K562 (cell line): ENCODE data around the gene ARSA. TPM values are rescaled to one million over a fixed set of nuclear protein-coding genes. Genes with fewer than 3 reads are reported as not detected.

Source experiments
- ATAC-seq: fragments of 200-7000 bp; cut with Tn5 transposase; 3 replicates; pipeline ENCODE4 v1.9.1; 2020; ENCODE audit warnings: moderate library complexity
- BruUV-seq: library from RNA; stranded (reverse); fragments of 400-500 nt; replicated peaks from 2 replicates; lab custom pipeline; 2021; lab: Mats Ljungman, UMichigan
- CTCF ChIA-PET: fragments of 300-600 bp; formaldehyde crosslinking; extraction: SDS; loops from one replicate; lab custom pipeline; 2021; ENCODE audit warnings: low intra/inter-chr PET ratio; lab: Yijun Ruan, JAX
- POLR2A ChIA-PET: fragments of 300-600, 350-650 bp; sonication (Branson Sonifier 250); formaldehyde crosslinking; extraction: SDS; loops from one replicate; lab custom pipeline; 2021; ENCODE audit warnings: antibody characterized with exemption, inconsistent platforms; lab: Yijun Ruan, JAX
- DNase-seq, 4 experiments: peaks; one replicate each; pipeline versions ENCODE4 v3.0.0 to v3.0.0-alpha.2; 2011 to 2018; ENCODE audit warnings: low spot score in 3 of 4, mixed read lengths in 3 of 4; ENCODE audit errors: extremely low read depth in 1 of 4
- FAIRE-seq: peaks from 2 replicates; lab custom pipeline; 2011; peaks lifted over from hg19 to GRCh38; lab: Jason Lieb, UNC
- H2AFZ ChIP-seq: 2 replicates; pipeline ENCODE4 v1.6.0; 2011; ENCODE audit warnings: low read depth, low read length, control low read depth, inconsistent platforms
- H3K27ac ChIP-seq: fragments of 200-600 bp; 3 replicates; pipeline ENCODE4 v1.8.0; 2011; ENCODE audit warnings: low read depth, mild to moderate bottlenecking, control low read depth, inconsistent platforms, low read length, moderate library complexity, mixed read lengths; ENCODE audit errors: extremely low read depth
- H3K27me3 ChIP-seq, 2 experiments: fragments of 300-600 bp in 1 of 2; 2 replicates in 1 of 2; 3 replicates in 1 of 2; pipeline versions ENCODE4 v1.6.0 to v1.8.0; 2011; ENCODE audit warnings: inconsistent platforms in 2 of 2, low read length in 2 of 2, mild to moderate bottlenecking in 1 of 2, mixed read lengths in 1 of 2, moderate library complexity in 1 of 2; ENCODE audit not compliant: control insufficient read depth in 2 of 2, insufficient read depth in 2 of 2
- H3K36me3 ChIP-seq: fragments of 300-600 bp; 3 replicates; pipeline ENCODE4 v1.8.0; 2011; ENCODE audit warnings: mild to moderate bottlenecking, low read length, inconsistent platforms; ENCODE audit not compliant: control insufficient read depth, insufficient read depth
- H3K4me1 ChIP-seq, 2 experiments: fragments of 200-600 bp in 1 of 2; replicated peaks in 1 of 2; 2 replicates in 1 of 2; 3 replicates in 1 of 2; pipeline versions ENCODE4 v1.5.1 to v1.8.0; 2011; ENCODE audit warnings: inconsistent platforms in 2 of 2, low read length in 2 of 2, mild to moderate bottlenecking in 1 of 2, mixed read lengths in 1 of 2, moderate library complexity in 1 of 2; ENCODE audit not compliant: control insufficient read depth in 2 of 2, insufficient read depth in 2 of 2
- H3K4me2 ChIP-seq: 2 replicates; pipeline ENCODE4 v1.6.1; 2011; ENCODE audit warnings: low read length, control low read depth, inconsistent platforms, mixed read lengths; ENCODE audit not compliant: insufficient read depth
- H3K4me3 ChIP-seq: fragments of 200-600 bp; sonication (generic), shearing (Covaris generic); 2 replicates; pipeline ENCODE4 v1.5.1; 2016; ENCODE audit warnings: control low read depth, inconsistent platforms
- H3K79me2 ChIP-seq: fragments of 200-600 bp; 3 replicates; pipeline ENCODE4 v1.8.0; 2011; ENCODE audit warnings: low read length, inconsistent platforms; ENCODE audit not compliant: control insufficient read depth, insufficient read depth
- H3K9ac ChIP-seq, 2 experiments: 2 replicates each; pipeline versions ENCODE4 v1.6.0 to v1.6.1; 2011; ENCODE audit warnings: low read depth in 2 of 2, low read length in 2 of 2, control low read depth in 1 of 2, inconsistent platforms in 1 of 2, mild to moderate bottlenecking in 1 of 2, mixed read lengths in 1 of 2; ENCODE audit not compliant: insufficient read depth in 1 of 2
- H3K9me1 ChIP-seq: one replicate; pipeline ENCODE4 v1.6.0; 2011; ENCODE audit warnings: inconsistent platforms, mild to moderate bottlenecking, low read length, moderate library complexity; ENCODE audit not compliant: control insufficient read depth, insufficient read depth
- H3K9me3 ChIP-seq: replicated peaks from 2 replicates; pipeline ENCODE4 v1.5.1; 2011; ENCODE audit warnings: low read depth, low read length, inconsistent platforms; ENCODE audit not compliant: control insufficient read depth, insufficient read depth
- H4K20me1 ChIP-seq: replicated peaks from 2 replicates; pipeline ENCODE4 v1.6.1; 2011; ENCODE audit warnings: low read length, inconsistent platforms, mixed read lengths; ENCODE audit not compliant: control insufficient read depth, insufficient read depth
- ARHGAP35 ChIP-seq: fragments of 450-650 bp; IDR thresholded peaks from 2 replicates; pipeline ENCODE4 v1.6.1; 2018; ENCODE audit not compliant: partially characterized antibody
- BCOR ChIP-seq: fragments of 450-650 bp; IDR thresholded peaks from 2 replicates; pipeline ENCODE4 v1.6.1; 2016
- CHCHD3 ChIP-seq: fragments of 250-450 bp; sonication (Bioruptor Pico); IDR thresholded peaks from 2 replicates; pipeline ENCODE4 v2.1.2; 2022; ENCODE audit warnings: mild to moderate bottlenecking
- CUX1 ChIP-seq: fragments of 200-800 bp; sonication (Bioruptor generic); IDR thresholded peaks from 2 replicates; pipeline ENCODE4 v1.6.1; 2016; ENCODE audit warnings: missing genetic modification characterization, missing compliant biosample characterization
- DNMT1 ChIP-seq: fragments of 450-650 bp; IDR thresholded peaks from 2 replicates; pipeline ENCODE4 v1.6.1; 2016; ENCODE audit warnings: antibody characterized with exemption, mild to moderate bottlenecking
- ETV5 ChIP-seq: sonication (generic); formaldehyde crosslinking; IDR thresholded peaks from 2 replicates; pipeline ENCODE4 v1.4.0; 2020; ENCODE audit warnings: low read depth, mild to moderate bottlenecking, missing genetic modification reagents
- FOSL1 ChIP-seq: fragments of 200-800 bp; sonication (Bioruptor generic); conservative IDR thresholded peaks from 2 replicates; pipeline ENCODE4 v1.6.1; 2016; ENCODE audit warnings: missing genetic modification characterization, missing compliant biosample characterization
- HES1 ChIP-seq: fragments of 450-650 bp; IDR thresholded peaks from 2 replicates; pipeline ENCODE4 v1.6.1; 2016; ENCODE audit warnings: low read depth, mild to moderate bottlenecking, moderate library complexity
- NCOA4 ChIP-seq: fragments of 450-650 bp; IDR thresholded peaks from 2 replicates; pipeline ENCODE4 v1.6.1; 2018; ENCODE audit warnings: mild to moderate bottlenecking; ENCODE audit not compliant: partially characterized antibody
- NCOA6 ChIP-seq: fragments of 450-650 bp; IDR thresholded peaks from 2 replicates; pipeline ENCODE4 v1.6.1; 2017; ENCODE audit warnings: mild to moderate bottlenecking
- RAD51 ChIP-seq: fragments of 450-650 bp; IDR thresholded peaks from 2 replicates; pipeline ENCODE4 v1.7.1; 2016; ENCODE audit warnings: low read depth, mild to moderate bottlenecking, borderline replicate concordance
- SIRT6 ChIP-seq: IDR thresholded peaks from one replicate; pipeline ENCODE4 v1.6.1; 2012; ENCODE audit warnings: low read depth, mild to moderate bottlenecking, control low read depth, inconsistent platforms, low read length, moderate library complexity
- SUPT5H ChIP-seq: fragments of 450-650 bp; IDR thresholded peaks from 2 replicates; pipeline ENCODE4 v1.6.1; 2016
- ZC3H4 ChIP-seq: sonication (generic); formaldehyde crosslinking; IDR thresholded peaks from 2 replicates; pipeline ENCODE4 v1.9.0; 2021; ENCODE audit warnings: missing genetic modification reagents, borderline replicate concordance
- ZNF507 ChIP-seq: conservative IDR thresholded peaks from 2 replicates; pipeline ENCODE4 v1.6.1; 2017; ENCODE audit warnings: missing genetic modification characterization, missing compliant biosample characterization
- WGBS: fragments of 100-300 bp; shearing (Covaris generic); methylation state at CpG from one replicate; pipeline ENCODE4 v1.1.6; 2016; ENCODE audit warnings: low coverage, mixed read lengths; ENCODE audit not compliant: insufficient coverage; ENCODE audit errors: missing lambda C conversion rate; 5-methylcytosine and 5-hydroxymethylcytosine counted together
- in situ Hi-C: fragments of 300-500 bp; cut with MboI; formaldehyde crosslinking; loops from 4 replicates; pipeline ENCODE4 v1.15.0; 2018; ENCODE audit warnings: inconsistent platforms, mixed read lengths
- intact Hi-C: fragments of 100-400 bp; cut with micrococcal nuclease; formaldehyde crosslinking; loops from 2 replicates; pipeline ENCODE4 v1.14.2; 2022
- polyA plus RNA-seq, 8 experiments: library from polyadenylated mRNA; depleted of rRNA in 4 of 8; stranded (reverse) in 5 of 8; unstranded in 3 of 8; fragments of >200 nt; fragmentation: Nextera tagmentation in 2 of 8; fragmentation: Illumina TruSeq in 1 of 8; extraction: Ambion mirVana in 2 of 8; extraction: Trizol in 1 of 8; gene quantifications; 2 replicates each; pipeline versions ENCODE4 v1.2.1 to v1.2.3, GENCODE V29; 2011 to 2014; ENCODE audit warnings: inconsistent platforms in 1 of 8, missing spikeins in 1 of 8
- total RNA-seq, 7 experiments: library from RNA; depleted of rRNA in 6 of 7; stranded (reverse); fragments of >200 nt in 6 of 7; fragmentation: Illumina TruSeq in 2 of 7; extraction: Trizol in 2 of 7; gene quantifications; 2 replicates each; pipeline versions ENCODE4 v1.2.1 to v1.2.3, GENCODE V29; 2011 to 2021; ENCODE audit warnings: low replicate concordance in 1 of 7

Gene ARSA
- total and polyA plus RNA-seq, 9 of the 15 experiments (the other 6 are each of a cell fraction or from before 2014, with no cell fraction given), result 0.32 to 10.9 (median 1.8) TPM; not detected in 1

DNA sequence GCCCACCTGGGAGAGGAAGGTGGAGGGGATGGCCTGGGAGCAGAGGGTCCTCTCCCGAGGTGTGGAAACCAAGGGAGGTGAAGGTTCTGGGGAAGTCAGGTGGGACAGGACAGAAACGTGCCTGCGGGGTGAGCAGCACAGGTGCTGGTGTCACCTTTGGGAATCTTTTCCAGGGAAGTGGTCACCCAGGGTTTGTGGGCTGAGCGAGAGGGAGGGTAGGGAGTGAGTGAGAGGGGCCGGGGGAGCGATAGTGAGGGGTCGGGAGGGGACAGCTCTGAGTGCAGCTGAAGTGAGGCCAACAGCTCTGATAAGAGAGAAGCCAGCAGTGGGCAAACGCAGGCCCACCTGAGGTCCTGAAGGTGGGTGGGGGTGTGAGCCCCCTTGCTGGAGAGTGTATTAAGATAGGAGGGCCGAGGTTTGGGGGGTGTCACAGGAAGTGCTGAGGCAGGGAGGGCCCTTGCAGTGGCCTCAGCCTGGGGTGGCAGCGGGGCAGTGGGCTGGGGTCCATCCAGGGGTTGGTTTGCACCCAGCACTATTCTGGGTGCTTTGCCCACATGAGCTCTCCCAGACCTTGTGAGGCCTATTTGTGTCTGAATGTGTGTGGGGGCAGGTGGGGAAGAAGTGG, 43.1 kb upstream of the ARSA start:
- FAIRE-seq, result no peak
- in situ Hi-C loops, result no loop called here
- Histone ChIP-seq H3K79me2 (no peaks in the 10 kb centered on the region), H3K4me2 (no peak overlapping the region), H3K9ac (no peak overlapping the region; a peak in 1 of 4 replicates), H2AFZ (no peak overlapping the region), H3K27me3 (peaks cover 4 to 17% of the 10 kb centered on the region in 2 experiments; a peak in 4 of 5 replicates), H3K4me3 (no peak overlapping the region), H3K36me3 (no peaks in the 10 kb centered on the region), H4K20me1 (no peaks in the 10 kb centered on the region), H3K27ac (no peak overlapping the region), H3K9me1 (no peaks in the 10 kb centered on the region), H3K4me1 (peaks cover 0 to 21% of the 10 kb centered on the region in 2 experiments; a peak in 1 of 5 replicates), H3K9me3 (no peaks in the 10 kb centered on the region)
- peak in 1 of 4 experiments; percentile 1 for DNase-seq
- POLR2A ChIA-PET, result no interaction called here
- no TSS peak for BruUV-seq
- intact Hi-C loops, result no loop called here
- CTCF ChIA-PET, result no interaction called here
- TF ChIP-seq ARHGAP35 (no peak), ZNF507 (tag) (no peak), ETV5 (CRISPR knock-in tag) (no peak), ZC3H4 (CRISPR knock-in tag) (no peak), BCOR (no peak), FOSL1 (tag) (no peak), NCOA4 (no peak), RAD51 (no peak), DNMT1 (no peak), HES1 (no peak), SUPT5H (no peak), SIRT6 (no peak), NCOA6 (no peak), CHCHD3 (no peak), CUX1 (CRISPR knock-in tag) (no peak)
- 3% methylated on average over 5 of the region's 10 CpGs for WGBS
- no peak for ATAC-seq
